IMR-90 (cell line): ENCODE results near the gene PGBD5. TPM values are rescaled to one million over a fixed set of nuclear protein-coding genes. Genes with fewer than 3 reads are reported as not detected.

Experiments used
- ATAC-seq: fragments of 200-7000 bp; cut with Tn5 transposase; 2 replicates; pipeline ENCODE4 v1.9.1; 2020; ENCODE audit warnings: low read depth, mild to moderate bottlenecking, moderate library complexity
- BruUV-seq: library from RNA; stranded (reverse); fragments of 400-500 nt; replicated peaks from 2 replicates; lab custom pipeline; 2021; lab: Mats Ljungman, UMichigan
- CTCF ChIA-PET: fragments of 300-600 bp; formaldehyde crosslinking; extraction: SDS; loops from one replicate; lab custom pipeline; 2021; ENCODE audit warnings: antibody characterized with exemption; lab: Yijun Ruan, JAX
- POLR2A ChIA-PET: fragments of 300-600 bp; sonication (Branson Sonifier 250); formaldehyde crosslinking; loops from one replicate; lab custom pipeline; 2022; ENCODE audit warnings: antibody characterized with exemption; ENCODE audit not compliant: unreplicated experiment; lab: Charles Lee
- DNase-seq: peaks from one replicate; pipeline ENCODE4 v3.0.0; 2013
- H2AFZ ChIP-seq: replicated peaks from 2 replicates; pipeline ENCODE3; 2013; ENCODE audit warnings: low read length, mild to moderate bottlenecking; ENCODE audit not compliant: poor library complexity
- H2AK5ac ChIP-seq: 2 replicates; pipeline ENCODE4 v1.6.1; 2013; ENCODE audit warnings: low read depth, low read length, inconsistent platforms
- H2AK9ac ChIP-seq: replicated peaks from 2 replicates; pipeline ENCODE3; 2013; ENCODE audit warnings: mild to moderate bottlenecking, low read depth, low read length, moderate library complexity; ENCODE audit not compliant: poor library complexity
- H2BK120ac ChIP-seq: 2 replicates; pipeline ENCODE4 v1.6.1; 2013; ENCODE audit warnings: low read depth, low read length, inconsistent platforms
- H2BK15ac ChIP-seq: 3 replicates; pipeline ENCODE4 v1.6.1; 2013; ENCODE audit warnings: low read depth, low read length, inconsistent platforms
- H2BK20ac ChIP-seq: 2 replicates; pipeline ENCODE4 v1.6.1; 2013; ENCODE audit warnings: low read depth, mild to moderate bottlenecking, inconsistent platforms, low read length, moderate library complexity
- H2BK5ac ChIP-seq: 2 replicates; pipeline ENCODE4 v1.6.1; 2013; ENCODE audit warnings: mild to moderate bottlenecking, low read depth, low read length, inconsistent platforms; ENCODE audit not compliant: poor library complexity, severe bottlenecking
- H3K14ac ChIP-seq: replicated peaks from 2 replicates; pipeline ENCODE4 v1.6.1; 2013; ENCODE audit warnings: low read depth, low read length, inconsistent platforms
- H3K18ac ChIP-seq: 2 replicates; pipeline ENCODE4 v1.6.1; 2013; ENCODE audit warnings: low read depth, low read length, control low read depth
- H3K23ac ChIP-seq: 2 replicates; pipeline ENCODE4 v1.6.1; 2013; ENCODE audit warnings: low read depth, low read length, inconsistent platforms
- H3K27ac ChIP-seq: 2 replicates; pipeline ENCODE4 v1.5.1; 2013; ENCODE audit warnings: mild to moderate bottlenecking, control low read depth, low read length; ENCODE audit not compliant: insufficient read depth
- H3K27me3 ChIP-seq: 2 replicates; pipeline ENCODE4 v1.6.1; 2013; ENCODE audit warnings: low read length; ENCODE audit not compliant: control insufficient read depth, insufficient read depth
- H3K36me3 ChIP-seq: 2 replicates; pipeline ENCODE4 v1.6.1; 2013; ENCODE audit warnings: low read length, mixed read lengths; ENCODE audit not compliant: control insufficient read depth, insufficient read depth
- H3K4ac ChIP-seq: 2 replicates; pipeline ENCODE4 v1.6.1; 2013; ENCODE audit warnings: low read depth, low read length, inconsistent platforms
- H3K4me1 ChIP-seq: 2 replicates; pipeline ENCODE4 v1.6.1; 2013; ENCODE audit warnings: low read length, mixed read lengths; ENCODE audit not compliant: control insufficient read depth, insufficient read depth
- H3K4me2 ChIP-seq: 2 replicates; pipeline ENCODE4 v1.6.1; 2013; ENCODE audit warnings: low read depth, mild to moderate bottlenecking, control low read depth, low read length, moderate library complexity
- H3K4me3 ChIP-seq: 2 replicates; pipeline ENCODE4 v1.5.1; 2013; ENCODE audit warnings: low read depth, mild to moderate bottlenecking, control low read depth, low read length, moderate library complexity; ENCODE audit not compliant: insufficient read depth
- H3K56ac ChIP-seq: 2 replicates; pipeline ENCODE4 v1.6.1; 2013; ENCODE audit warnings: low read length, inconsistent platforms; ENCODE audit not compliant: insufficient read depth; ENCODE audit errors: extremely low read depth
- H3K79me1 ChIP-seq, 2 experiments: 2 replicates each; pipeline ENCODE4 v1.6.1; 2013; ENCODE audit warnings: low read length in 2 of 2, inconsistent platforms in 1 of 2, low read depth in 1 of 2
- H3K9ac ChIP-seq: 2 replicates; pipeline ENCODE4 v1.6.1; 2013; ENCODE audit warnings: low read depth, low read length, control low read depth
- H3K9me1 ChIP-seq: 2 replicates; pipeline ENCODE4 v1.6.1; 2013; ENCODE audit warnings: low read length, inconsistent platforms; ENCODE audit not compliant: insufficient read depth
- H3K9me3 ChIP-seq: 2 replicates; pipeline ENCODE4 v1.6.1; 2013; ENCODE audit warnings: low read length; ENCODE audit not compliant: control insufficient read depth, insufficient read depth
- H4K20me1 ChIP-seq: 2 replicates; pipeline ENCODE4 v1.6.1; 2013; ENCODE audit warnings: low read length, inconsistent platforms; ENCODE audit not compliant: insufficient read depth
- H4K5ac ChIP-seq: 2 replicates; pipeline ENCODE4 v1.6.1; 2013; ENCODE audit warnings: mild to moderate bottlenecking, low read depth, low read length, control low read depth
- H4K8ac ChIP-seq, 2 experiments: 2 replicates each; pipeline ENCODE4 v1.6.1; 2013; ENCODE audit warnings: low read depth in 2 of 2, low read length in 2 of 2, control low read depth in 1 of 2, inconsistent platforms in 1 of 2
- H4K91ac ChIP-seq: 2 replicates; pipeline ENCODE4 v1.6.1; 2013; ENCODE audit warnings: low read depth, low read length, inconsistent platforms; ENCODE audit not compliant: insufficient read depth
- BHLHE40 ChIP-seq: fragments of 150-350 bp; IDR thresholded peaks from 2 replicates; pipeline ENCODE4 v1.6.1; 2016; ENCODE audit warnings: mild to moderate bottlenecking, low read depth, low read length
- CEBPB ChIP-seq: IDR thresholded peaks from 2 replicates; pipeline ENCODE4 v1.6.1; 2012; ENCODE audit warnings: low read depth, low read length, improper control_type of control experiment
- CHD1 ChIP-seq: IDR thresholded peaks from 2 replicates; pipeline ENCODE4 v1.6.1; 2012; ENCODE audit warnings: low read depth, low read length, improper control_type of control experiment
- CTCF ChIP-seq: conservative IDR thresholded peaks from 2 replicates; pipeline ENCODE4 v1.5.1; 2012; ENCODE audit warnings: mild to moderate bottlenecking, low read depth, low read length, improper control_type of control experiment
- ELK1 ChIP-seq: fragments of 150-350 bp; IDR thresholded peaks from 2 replicates; pipeline ENCODE4 v1.6.1; 2016; ENCODE audit warnings: low read depth, mild to moderate bottlenecking, low read length, moderate library complexity, borderline replicate concordance
- FOS ChIP-seq: fragments of 150-350 bp; IDR thresholded peaks from 2 replicates; pipeline ENCODE4 v1.6.1; 2016; ENCODE audit warnings: low read depth, low read length
- MAFK ChIP-seq: IDR thresholded peaks from 2 replicates; pipeline ENCODE4 v1.6.1; 2012; ENCODE audit warnings: low read depth, low read length, improper control_type of control experiment
- MAZ ChIP-seq: IDR thresholded peaks from 2 replicates; pipeline ENCODE4 v1.6.1; 2012; ENCODE audit warnings: low read depth, mild to moderate bottlenecking, low read length, improper control_type of control experiment, moderate library complexity, borderline replicate concordance
- POLR2A ChIP-seq: IDR thresholded peaks from 2 replicates; pipeline ENCODE4 v1.6.1; 2012; ENCODE audit warnings: mild to moderate bottlenecking, low read depth, low read length
- RAD21 ChIP-seq: IDR thresholded peaks from 2 replicates; pipeline ENCODE4 v1.6.1; 2012; ENCODE audit warnings: low read length, improper control_type of control experiment
- RFX5 ChIP-seq: IDR thresholded peaks from 2 replicates; pipeline ENCODE4 v1.8.0; 2012; ENCODE audit warnings: low read depth, mild to moderate bottlenecking, low read length, moderate library complexity
- SMC3 ChIP-seq: fragments of 150-350 bp; IDR thresholded peaks from 2 replicates; pipeline ENCODE4 v1.6.1; 2016; ENCODE audit warnings: low read depth, mild to moderate bottlenecking, antibody characterized with exemption, low read length, moderate library complexity
- WGBS, 2 experiments: methylation state at CpG; one replicate each; pipeline versions ENCODE4 v1.1.5 to v1.1.7; 2013; ENCODE audit warnings: missing lambda C conversion rate in 2 of 2; ENCODE audit not compliant: insufficient read length in 1 of 2; ENCODE audit errors: extremely low coverage in 2 of 2; 5-methylcytosine and 5-hydroxymethylcytosine counted together
- dilution Hi-C: fragments of 300-500 bp; cut with HindIII; formaldehyde crosslinking; loops from one replicate; pipeline ENCODE4 v1.14.3; 2018; ENCODE audit warnings: low sequenced_read_pairs; ENCODE audit not compliant: unreplicated experiment
- in situ Hi-C: fragments of 300-500 bp; cut with MboI; formaldehyde crosslinking; loops from 3 replicates; pipeline ENCODE4 v1.14.3; 2019; ENCODE audit warnings: low sequenced_read_pairs, inconsistent platforms, mixed read lengths
- intact Hi-C: fragments of 100-400 bp; cut with micrococcal nuclease; formaldehyde crosslinking; loops from 2 replicates; pipeline ENCODE4 v1.10.0; 2022
- polyA plus RNA-seq, 3 experiments: library from polyadenylated mRNA; depleted of rRNA; stranded (reverse); fragments of >200 nt; gene quantifications; 2 replicates each; pipeline ENCODE4 v1.2.3, GENCODE V29; 2012; ENCODE audit warnings: low replicate concordance in 1 of 3
- total RNA-seq: library from RNA; depleted of rRNA; stranded (reverse); fragments of >200 nt; gene quantifications from 2 replicates; pipeline ENCODE4 v1.2.3, GENCODE V29; 2012

PGBD5 gene
- total and polyA plus RNA-seq, 2 of the 4 experiments (the other 2 are of a cell fraction): 0.18 to 0.36 TPM

GRCh38 chr1:230390371-230390770 is 35.8 kb downstream of the PGBD5 start:
- H4K5ac ChIP-seq: no peak overlapping the region
- TF ChIP-seq FOS: no peak
- TF ChIP-seq MAFK: no peak
- no peak for TF ChIP-seq POLR2A
- no peak for TF ChIP-seq RAD21
- no peak for TF ChIP-seq RFX5
- TF ChIP-seq CTCF: no peak
- no peak for TF ChIP-seq CEBPB
- TF ChIP-seq MAZ: no peak
- no peak for TF ChIP-seq ELK1
- TF ChIP-seq SMC3: no peak
- TF ChIP-seq CHD1: no peak
- no peak for TF ChIP-seq BHLHE40
- 0 out of 2 replicates have a peak, but pooled peaks cover 4% of the 10 kb centered on the region for H3K9me3 ChIP-seq
- in situ Hi-C loops: no loop called here
- ATAC-seq (no peak), DNase-seq (no peak)
- no TSS peak for BruUV-seq
- H2BK15ac ChIP-seq: no peak overlapping the region
- H3K23ac ChIP-seq: no peak overlapping the region
- CTCF ChIA-PET: interaction anchor here (0.8 kb wide), 1 partner anchor 13 kb away, joined by 4 read pairs; no protein-coding TSS in a partner anchor
- no peak overlapping the region for H2BK120ac ChIP-seq
- no peak overlapping the region for H3K14ac ChIP-seq
- H2AFZ ChIP-seq: no peak overlapping the region
- no CpG with 5 or more reads among the region's 2 CpGs for WGBS, 2 experiments
- no peaks in the 10 kb centered on the region for H4K20me1 ChIP-seq
- no peak overlapping the region for H3K4ac ChIP-seq
- H3K9me1 ChIP-seq: no peaks in the 10 kb centered on the region
- H2AK9ac ChIP-seq: no peak overlapping the region
- no peaks in the 10 kb centered on the region for H3K4me1 ChIP-seq
- no peaks in the 10 kb centered on the region for H3K27me3 ChIP-seq
- H3K36me3 ChIP-seq: no peaks in the 10 kb centered on the region
- H2BK20ac ChIP-seq: no peak overlapping the region
- H3K9ac ChIP-seq: no peak overlapping the region
- POLR2A ChIA-PET: no interaction called here
- no peak overlapping the region for H3K4me2 ChIP-seq
- H2AK5ac ChIP-seq: no peak overlapping the region
- H2BK5ac ChIP-seq: no peak overlapping the region
- no peak overlapping the region for H3K56ac ChIP-seq
- H3K18ac ChIP-seq: no peak overlapping the region
- H4K8ac ChIP-seq: no peak overlapping the region
- intact Hi-C loops: no loop called here
- no peak overlapping the region for H3K4me3 ChIP-seq
- H4K91ac ChIP-seq: no peak overlapping the region
- dilution Hi-C loops: no loop called here
- H3K27ac ChIP-seq: no peak overlapping the region
- no peaks in the 10 kb centered on the region for H3K79me1 ChIP-seq
